IMR-90 (cell line): ENCODE results near the gene MACIR. TPM values are rescaled to one million over a fixed set of nuclear protein-coding genes. Genes with fewer than 3 reads are reported as not detected.

Source experiments
- ATAC-seq: fragments of 200-7000 bp; cut with Tn5 transposase; 2 replicates; pipeline ENCODE4 v1.9.1; 2020; ENCODE audit warnings: low read depth, mild to moderate bottlenecking, moderate library complexity
- BruUV-seq: library from RNA; stranded (reverse); fragments of 400-500 nt; replicated peaks from 2 replicates; lab custom pipeline; 2021; lab: Mats Ljungman, UMichigan
- CTCF ChIA-PET: fragments of 300-600 bp; formaldehyde crosslinking; extraction: SDS; loops from one replicate; lab custom pipeline; 2021; ENCODE audit warnings: antibody characterized with exemption; lab: Yijun Ruan, JAX
- POLR2A ChIA-PET: fragments of 300-600 bp; sonication (Branson Sonifier 250); formaldehyde crosslinking; loops from one replicate; lab custom pipeline; 2022; ENCODE audit warnings: antibody characterized with exemption; ENCODE audit not compliant: unreplicated experiment; lab: Charles Lee
- DNase-seq: peaks from one replicate; pipeline ENCODE4 v3.0.0; 2013
- H2AFZ ChIP-seq: replicated peaks from 2 replicates; pipeline ENCODE3; 2013; ENCODE audit warnings: low read length, mild to moderate bottlenecking; ENCODE audit not compliant: poor library complexity
- H2AK5ac ChIP-seq: 2 replicates; pipeline ENCODE4 v1.6.1; 2013; ENCODE audit warnings: low read depth, low read length, inconsistent platforms
- H2AK9ac ChIP-seq: replicated peaks from 2 replicates; pipeline ENCODE3; 2013; ENCODE audit warnings: mild to moderate bottlenecking, low read depth, low read length, moderate library complexity; ENCODE audit not compliant: poor library complexity
- H2BK120ac ChIP-seq: 2 replicates; pipeline ENCODE4 v1.6.1; 2013; ENCODE audit warnings: low read depth, low read length, inconsistent platforms
- H2BK15ac ChIP-seq: 3 replicates; pipeline ENCODE4 v1.6.1; 2013; ENCODE audit warnings: low read depth, low read length, inconsistent platforms
- H2BK20ac ChIP-seq: 2 replicates; pipeline ENCODE4 v1.6.1; 2013; ENCODE audit warnings: low read depth, mild to moderate bottlenecking, inconsistent platforms, low read length, moderate library complexity
- H2BK5ac ChIP-seq: 2 replicates; pipeline ENCODE4 v1.6.1; 2013; ENCODE audit warnings: mild to moderate bottlenecking, low read depth, low read length, inconsistent platforms; ENCODE audit not compliant: poor library complexity, severe bottlenecking
- H3K14ac ChIP-seq: replicated peaks from 2 replicates; pipeline ENCODE4 v1.6.1; 2013; ENCODE audit warnings: low read depth, low read length, inconsistent platforms
- H3K18ac ChIP-seq: 2 replicates; pipeline ENCODE4 v1.6.1; 2013; ENCODE audit warnings: low read depth, low read length, control low read depth
- H3K23ac ChIP-seq: 2 replicates; pipeline ENCODE4 v1.6.1; 2013; ENCODE audit warnings: low read depth, low read length, inconsistent platforms
- H3K27ac ChIP-seq: 2 replicates; pipeline ENCODE4 v1.5.1; 2013; ENCODE audit warnings: mild to moderate bottlenecking, control low read depth, low read length; ENCODE audit not compliant: insufficient read depth
- H3K27me3 ChIP-seq: 2 replicates; pipeline ENCODE4 v1.6.1; 2013; ENCODE audit warnings: low read length; ENCODE audit not compliant: control insufficient read depth, insufficient read depth
- H3K36me3 ChIP-seq: 2 replicates; pipeline ENCODE4 v1.6.1; 2013; ENCODE audit warnings: low read length, mixed read lengths; ENCODE audit not compliant: control insufficient read depth, insufficient read depth
- H3K4ac ChIP-seq: 2 replicates; pipeline ENCODE4 v1.6.1; 2013; ENCODE audit warnings: low read depth, low read length, inconsistent platforms
- H3K4me1 ChIP-seq: 2 replicates; pipeline ENCODE4 v1.6.1; 2013; ENCODE audit warnings: low read length, mixed read lengths; ENCODE audit not compliant: control insufficient read depth, insufficient read depth
- H3K4me2 ChIP-seq: 2 replicates; pipeline ENCODE4 v1.6.1; 2013; ENCODE audit warnings: low read depth, mild to moderate bottlenecking, control low read depth, low read length, moderate library complexity
- H3K4me3 ChIP-seq: 2 replicates; pipeline ENCODE4 v1.5.1; 2013; ENCODE audit warnings: low read depth, mild to moderate bottlenecking, control low read depth, low read length, moderate library complexity; ENCODE audit not compliant: insufficient read depth
- H3K56ac ChIP-seq: 2 replicates; pipeline ENCODE4 v1.6.1; 2013; ENCODE audit warnings: low read length, inconsistent platforms; ENCODE audit not compliant: insufficient read depth; ENCODE audit errors: extremely low read depth
- H3K79me1 ChIP-seq, 2 experiments: 2 replicates each; pipeline ENCODE4 v1.6.1; 2013; ENCODE audit warnings: low read length in 2 of 2, inconsistent platforms in 1 of 2, low read depth in 1 of 2
- H3K9ac ChIP-seq: 2 replicates; pipeline ENCODE4 v1.6.1; 2013; ENCODE audit warnings: low read depth, low read length, control low read depth
- H3K9me1 ChIP-seq: 2 replicates; pipeline ENCODE4 v1.6.1; 2013; ENCODE audit warnings: low read length, inconsistent platforms; ENCODE audit not compliant: insufficient read depth
- H3K9me3 ChIP-seq: 2 replicates; pipeline ENCODE4 v1.6.1; 2013; ENCODE audit warnings: low read length; ENCODE audit not compliant: control insufficient read depth, insufficient read depth
- H4K20me1 ChIP-seq: 2 replicates; pipeline ENCODE4 v1.6.1; 2013; ENCODE audit warnings: low read length, inconsistent platforms; ENCODE audit not compliant: insufficient read depth
- H4K5ac ChIP-seq: 2 replicates; pipeline ENCODE4 v1.6.1; 2013; ENCODE audit warnings: mild to moderate bottlenecking, low read depth, low read length, control low read depth
- H4K8ac ChIP-seq, 2 experiments: 2 replicates each; pipeline ENCODE4 v1.6.1; 2013; ENCODE audit warnings: low read depth in 2 of 2, low read length in 2 of 2, control low read depth in 1 of 2, inconsistent platforms in 1 of 2
- H4K91ac ChIP-seq: 2 replicates; pipeline ENCODE4 v1.6.1; 2013; ENCODE audit warnings: low read depth, low read length, inconsistent platforms; ENCODE audit not compliant: insufficient read depth
- BHLHE40 ChIP-seq: fragments of 150-350 bp; IDR thresholded peaks from 2 replicates; pipeline ENCODE4 v1.6.1; 2016; ENCODE audit warnings: mild to moderate bottlenecking, low read depth, low read length
- CEBPB ChIP-seq: IDR thresholded peaks from 2 replicates; pipeline ENCODE4 v1.6.1; 2012; ENCODE audit warnings: low read depth, low read length, improper control_type of control experiment
- CHD1 ChIP-seq: IDR thresholded peaks from 2 replicates; pipeline ENCODE4 v1.6.1; 2012; ENCODE audit warnings: low read depth, low read length, improper control_type of control experiment
- ELK1 ChIP-seq: fragments of 150-350 bp; IDR thresholded peaks from 2 replicates; pipeline ENCODE4 v1.6.1; 2016; ENCODE audit warnings: low read depth, mild to moderate bottlenecking, low read length, moderate library complexity, borderline replicate concordance
- FOS ChIP-seq: fragments of 150-350 bp; IDR thresholded peaks from 2 replicates; pipeline ENCODE4 v1.6.1; 2016; ENCODE audit warnings: low read depth, low read length
- MAFK ChIP-seq: IDR thresholded peaks from 2 replicates; pipeline ENCODE4 v1.6.1; 2012; ENCODE audit warnings: low read depth, low read length, improper control_type of control experiment
- MAZ ChIP-seq: IDR thresholded peaks from 2 replicates; pipeline ENCODE4 v1.6.1; 2012; ENCODE audit warnings: low read depth, mild to moderate bottlenecking, low read length, improper control_type of control experiment, moderate library complexity, borderline replicate concordance
- MXI1 ChIP-seq: IDR thresholded peaks from 2 replicates; pipeline ENCODE4 v1.6.1; 2012; ENCODE audit warnings: low read depth, mild to moderate bottlenecking, low read length, moderate library complexity, borderline replicate concordance
- NFE2L2 ChIP-seq: fragments of 150-350 bp; IDR thresholded peaks from 2 replicates; pipeline ENCODE4 v1.6.1; 2016; ENCODE audit warnings: low read depth, mild to moderate bottlenecking, low read length
- POLR2A ChIP-seq: IDR thresholded peaks from 2 replicates; pipeline ENCODE4 v1.6.1; 2012; ENCODE audit warnings: mild to moderate bottlenecking, low read depth, low read length
- RAD21 ChIP-seq: IDR thresholded peaks from 2 replicates; pipeline ENCODE4 v1.6.1; 2012; ENCODE audit warnings: low read length, improper control_type of control experiment
- RCOR1 ChIP-seq: IDR thresholded peaks from 2 replicates; pipeline ENCODE4 v1.6.1; 2012; ENCODE audit warnings: mild to moderate bottlenecking, low read length, improper control_type of control experiment; ENCODE audit not compliant: insufficient replicate concordance
- RFX5 ChIP-seq: IDR thresholded peaks from 2 replicates; pipeline ENCODE4 v1.8.0; 2012; ENCODE audit warnings: low read depth, mild to moderate bottlenecking, low read length, moderate library complexity
- SMC3 ChIP-seq: fragments of 150-350 bp; IDR thresholded peaks from 2 replicates; pipeline ENCODE4 v1.6.1; 2016; ENCODE audit warnings: low read depth, mild to moderate bottlenecking, antibody characterized with exemption, low read length, moderate library complexity
- WGBS, 2 experiments: methylation state at CpG; one replicate each; pipeline versions ENCODE4 v1.1.5 to v1.1.7; 2013; ENCODE audit warnings: missing lambda C conversion rate in 2 of 2; ENCODE audit not compliant: insufficient read length in 1 of 2; ENCODE audit errors: extremely low coverage in 2 of 2; 5-methylcytosine and 5-hydroxymethylcytosine counted together
- dilution Hi-C: fragments of 300-500 bp; cut with HindIII; formaldehyde crosslinking; loops from one replicate; pipeline ENCODE4 v1.14.3; 2018; ENCODE audit warnings: low sequenced_read_pairs; ENCODE audit not compliant: unreplicated experiment
- in situ Hi-C: fragments of 300-500 bp; cut with MboI; formaldehyde crosslinking; loops from 3 replicates; pipeline ENCODE4 v1.14.3; 2019; ENCODE audit warnings: low sequenced_read_pairs, inconsistent platforms, mixed read lengths
- intact Hi-C: fragments of 100-400 bp; cut with micrococcal nuclease; formaldehyde crosslinking; loops from 2 replicates; pipeline ENCODE4 v1.10.0; 2022
- polyA plus RNA-seq, 3 experiments: library from polyadenylated mRNA; depleted of rRNA; stranded (reverse); fragments of >200 nt; gene quantifications; 2 replicates each; pipeline ENCODE4 v1.2.3, GENCODE V29; 2012; ENCODE audit warnings: low replicate concordance in 1 of 3
- total RNA-seq: library from RNA; depleted of rRNA; stranded (reverse); fragments of >200 nt; gene quantifications from 2 replicates; pipeline ENCODE4 v1.2.3, GENCODE V29; 2012
- TF ChIP-seq, protein P1 (sequence below): fragments of 150-350 bp; IDR thresholded peaks from 2 replicates; pipeline ENCODE4 v1.6.1; 2017; ENCODE audit warnings: mild to moderate bottlenecking, antibody characterized with exemption, low read length, low read depth
- TF ChIP-seq, protein P2 (sequence below): conservative IDR thresholded peaks from 2 replicates; pipeline ENCODE4 v1.5.1; 2012; ENCODE audit warnings: mild to moderate bottlenecking, low read depth, low read length, improper control_type of control experiment

MACIR gene
- total and polyA plus RNA-seq, 2 of the 4 experiments (the other 2 are of a cell fraction): 11.1 to 21.3 TPM

DNA sequence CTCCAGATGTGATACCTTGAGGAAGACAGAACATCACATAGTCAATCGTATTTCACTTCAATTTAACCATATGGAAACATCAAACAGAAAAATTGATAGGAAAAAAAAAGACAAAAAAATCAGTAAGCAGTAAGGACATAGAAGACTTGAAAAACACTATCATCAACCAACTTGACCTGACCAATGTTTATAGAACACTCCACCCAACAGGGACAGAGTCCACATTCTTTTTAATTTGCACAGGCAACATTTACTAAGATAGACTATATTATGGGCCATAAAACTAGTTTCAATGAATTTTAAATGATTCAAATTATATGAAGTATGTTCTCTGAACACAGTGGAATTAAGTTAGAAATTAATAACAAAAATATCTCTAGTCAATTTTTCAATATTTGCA, 20.8 kb upstream of the MACIR start:
- H3K56ac ChIP-seq: no peak overlapping the region
- H3K4ac ChIP-seq: no peak overlapping the region
- no peak overlapping the region for H2BK5ac ChIP-seq
- no peak overlapping the region for H2BK15ac ChIP-seq
- BruUV-seq: no TSS peak
- no peaks in the 10 kb centered on the region for H3K9me3 ChIP-seq
- no peak overlapping the region for H3K18ac ChIP-seq
- H2AFZ ChIP-seq: no peak overlapping the region
- POLR2A ChIA-PET: no interaction called here
- H4K8ac ChIP-seq: no peak overlapping the region
- no peak overlapping the region for H2BK20ac ChIP-seq
- H4K5ac ChIP-seq: no peak overlapping the region
- no peak overlapping the region for H4K91ac ChIP-seq
- H3K9ac ChIP-seq: no peak overlapping the region
- H2AK5ac ChIP-seq: no peak overlapping the region
- intact Hi-C loops: no loop called here
- H3K79me1 ChIP-seq: no peaks in the 10 kb centered on the region
- WGBS, 2 experiments: no CpG with 5 or more reads among the region's 1 CpG
- H3K36me3 ChIP-seq: no peaks in the 10 kb centered on the region
- H3K27me3 ChIP-seq: no peaks in the 10 kb centered on the region
- H3K23ac ChIP-seq: no peak overlapping the region
- DNase-seq (no peak), ATAC-seq (no peak)
- TF ChIP-seq CEBPB: no peak
- no peak for TF ChIP-seq NFE2L2
- no peak for TF ChIP-seq MXI1
- no peak for TF ChIP-seq FOS
- TF ChIP-seq, protein P1, sequence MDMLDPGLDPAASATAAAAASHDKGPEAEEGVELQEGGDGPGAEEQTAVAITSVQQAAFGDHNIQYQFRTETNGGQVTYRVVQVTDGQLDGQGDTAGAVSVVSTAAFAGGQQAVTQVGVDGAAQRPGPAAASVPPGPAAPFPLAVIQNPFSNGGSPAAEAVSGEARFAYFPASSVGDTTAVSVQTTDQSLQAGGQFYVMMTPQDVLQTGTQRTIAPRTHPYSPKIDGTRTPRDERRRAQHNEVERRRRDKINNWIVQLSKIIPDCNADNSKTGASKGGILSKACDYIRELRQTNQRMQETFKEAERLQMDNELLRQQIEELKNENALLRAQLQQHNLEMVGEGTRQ: no peak
- TF ChIP-seq SMC3: no peak
- TF ChIP-seq MAFK: no peak
- TF ChIP-seq, protein P2, sequence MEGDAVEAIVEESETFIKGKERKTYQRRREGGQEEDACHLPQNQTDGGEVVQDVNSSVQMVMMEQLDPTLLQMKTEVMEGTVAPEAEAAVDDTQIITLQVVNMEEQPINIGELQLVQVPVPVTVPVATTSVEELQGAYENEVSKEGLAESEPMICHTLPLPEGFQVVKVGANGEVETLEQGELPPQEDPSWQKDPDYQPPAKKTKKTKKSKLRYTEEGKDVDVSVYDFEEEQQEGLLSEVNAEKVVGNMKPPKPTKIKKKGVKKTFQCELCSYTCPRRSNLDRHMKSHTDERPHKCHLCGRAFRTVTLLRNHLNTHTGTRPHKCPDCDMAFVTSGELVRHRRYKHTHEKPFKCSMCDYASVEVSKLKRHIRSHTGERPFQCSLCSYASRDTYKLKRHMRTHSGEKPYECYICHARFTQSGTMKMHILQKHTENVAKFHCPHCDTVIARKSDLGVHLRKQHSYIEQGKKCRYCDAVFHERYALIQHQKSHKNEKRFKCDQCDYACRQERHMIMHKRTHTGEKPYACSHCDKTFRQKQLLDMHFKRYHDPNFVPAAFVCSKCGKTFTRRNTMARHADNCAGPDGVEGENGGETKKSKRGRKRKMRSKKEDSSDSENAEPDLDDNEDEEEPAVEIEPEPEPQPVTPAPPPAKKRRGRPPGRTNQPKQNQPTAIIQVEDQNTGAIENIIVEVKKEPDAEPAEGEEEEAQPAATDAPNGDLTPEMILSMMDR: no peak
- TF ChIP-seq RCOR1: no peak
- TF ChIP-seq POLR2A: no peak
- TF ChIP-seq MAZ: no peak
- TF ChIP-seq RFX5: no peak
- TF ChIP-seq RAD21: no peak
- TF ChIP-seq ELK1: no peak
- TF ChIP-seq CHD1: no peak
- TF ChIP-seq BHLHE40: no peak
- no peak overlapping the region for H3K4me2 ChIP-seq
- no peak overlapping the region for H3K4me3 ChIP-seq
- H4K20me1 ChIP-seq: no peaks in the 10 kb centered on the region
- in situ Hi-C loops: no loop called here
- no peak overlapping the region for H3K14ac ChIP-seq
- H3K9me1 ChIP-seq: no peaks in the 10 kb centered on the region
- no peak overlapping the region for H2AK9ac ChIP-seq
- H3K4me1 ChIP-seq: no peaks in the 10 kb centered on the region
- CTCF ChIA-PET: no interaction called here
- H2BK120ac ChIP-seq: no peak overlapping the region
- dilution Hi-C loops: no loop called here
- H3K27ac ChIP-seq: no peak overlapping the region
